GM18520 (cell line): Measurements from ENCODE around the gene HIVEP1.
"Not testable (repeated sequence)": the region's sequence is repeated elsewhere in the genome, so short reads cannot be mapped to it uniquely, and the experiment has no call there.

ENCODE experiments used
- ATAC-seq: cut with Tn5 transposase; IDR thresholded peaks from one replicate; pipeline ENCODE4 v1.9.1; 2021; ENCODE audit not compliant: unreplicated experiment

HIVEP1 gene

GRCh38 chr6:12150812-12151432, 138.8 kb downstream of the HIVEP1 start:
- ATAC-seq: no peak

DNA sequence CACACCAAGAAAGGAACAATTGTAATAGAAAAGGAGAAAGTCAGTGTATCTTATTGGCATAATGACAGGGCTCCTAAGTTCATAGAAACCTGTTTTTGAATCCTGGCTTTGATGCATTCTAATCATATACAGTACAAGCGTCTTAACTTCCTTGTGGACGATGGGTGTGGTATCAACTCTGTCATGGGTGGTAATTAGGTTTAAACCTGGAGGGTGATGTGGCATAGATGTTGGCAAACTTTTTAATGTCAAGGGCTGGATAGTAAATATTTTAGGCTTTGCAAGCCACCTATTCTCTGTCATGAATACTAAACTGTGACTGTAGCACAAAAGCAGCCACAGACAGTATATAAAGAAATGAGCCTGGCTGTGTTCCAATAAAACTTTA, 139.3 kb downstream of the HIVEP1 start:
- ATAC-seq: no peak

DNA sequence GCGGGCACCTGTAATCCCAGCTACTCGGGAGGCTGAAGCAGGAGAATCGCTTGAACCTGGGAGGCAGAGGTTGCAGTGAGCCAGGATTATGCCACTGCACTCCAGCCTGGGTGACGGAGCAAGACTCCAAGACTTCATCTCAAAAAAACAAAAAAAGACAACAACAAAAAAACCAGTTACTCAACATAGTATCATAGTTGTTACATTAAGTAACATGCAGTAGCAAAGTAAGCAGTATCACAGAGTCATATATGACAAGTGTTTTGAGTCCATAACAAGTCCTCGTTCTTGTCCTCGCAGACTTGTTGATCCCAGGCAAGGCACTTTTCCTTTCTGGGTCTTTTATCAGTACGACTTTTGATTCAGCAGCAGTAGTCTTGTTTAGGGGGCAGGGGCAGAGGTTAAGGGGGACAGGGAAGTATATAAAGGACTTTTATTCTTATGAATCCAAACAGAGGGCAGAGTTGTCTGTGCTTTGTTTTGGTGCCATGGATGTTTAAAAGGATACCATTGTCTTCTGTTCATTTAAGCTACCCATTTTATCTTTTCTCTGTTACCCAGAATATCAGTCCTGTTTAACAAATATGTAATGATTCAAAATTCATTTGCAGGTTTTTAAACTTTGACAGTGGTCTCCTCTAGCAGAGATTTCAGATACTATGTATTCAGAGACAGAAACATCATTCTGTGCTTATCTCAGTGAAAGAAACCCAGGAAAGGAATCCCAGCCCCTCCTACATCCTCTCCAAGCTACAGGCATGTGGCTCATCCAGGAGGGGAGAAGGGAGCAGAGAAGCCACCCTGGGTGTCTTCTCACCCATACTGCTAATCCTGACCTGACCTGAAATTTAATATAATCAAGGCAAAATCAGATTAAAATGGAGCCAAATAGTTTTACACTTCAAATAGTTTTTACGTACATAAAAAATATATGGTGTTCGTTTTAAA, 140.2 kb downstream of the HIVEP1 start:
- no peak for ATAC-seq

DNA sequence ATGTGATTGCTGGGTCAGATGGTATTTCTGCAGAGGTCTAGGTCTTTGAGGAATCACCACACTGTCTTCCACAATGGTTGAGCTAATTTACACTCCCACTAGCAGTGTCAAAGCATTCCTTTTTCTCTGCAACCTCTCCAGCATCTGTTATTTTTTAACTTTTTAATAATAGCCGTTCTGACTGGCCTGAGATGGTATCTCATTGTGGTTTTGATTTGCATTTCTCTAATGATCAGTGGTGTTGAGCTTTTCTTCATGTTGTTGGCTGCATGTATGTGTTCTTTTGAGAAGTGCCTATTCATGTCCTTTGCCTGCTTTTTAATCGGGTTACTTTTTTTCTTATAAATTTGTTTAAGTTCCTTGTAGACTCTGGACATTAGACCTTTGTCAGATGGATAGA, 143.7 kb downstream of the HIVEP1 start:
- ATAC-seq: not testable (repeated sequence)

DNA sequence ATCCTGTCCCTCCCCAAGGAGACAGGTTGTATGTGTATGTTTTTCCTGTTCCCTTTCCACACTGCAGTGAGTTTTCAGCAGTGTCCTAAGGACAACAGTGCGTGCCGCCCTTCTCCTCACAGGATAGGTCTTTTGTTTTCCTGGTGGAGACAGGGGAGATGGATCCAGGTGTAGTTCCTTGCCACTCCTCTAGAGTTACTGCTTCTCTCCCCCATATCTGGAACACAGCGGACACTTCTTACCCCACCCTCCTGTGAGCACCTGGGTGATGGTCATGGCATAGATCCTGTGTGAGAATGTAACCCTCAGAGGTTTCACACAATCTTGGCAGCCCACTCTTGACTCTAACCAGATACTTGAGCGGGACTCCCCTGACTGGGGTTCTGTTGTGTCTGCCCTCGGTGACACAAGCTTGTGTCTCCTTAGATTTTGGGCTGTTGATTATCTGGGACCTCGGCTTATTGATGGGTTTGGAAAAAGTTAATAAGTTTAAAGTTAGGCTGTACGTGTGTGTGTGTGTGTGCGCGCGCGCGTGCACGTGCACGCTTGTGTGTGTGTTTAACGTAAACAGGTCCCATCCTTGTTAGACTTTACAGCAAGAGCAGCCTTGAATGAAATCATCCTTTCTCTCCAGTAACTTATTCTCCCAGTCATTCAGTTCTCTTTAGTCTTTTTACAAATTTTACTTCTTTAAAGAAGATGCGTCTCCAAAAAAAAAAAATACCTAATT, 146.7 kb downstream of the HIVEP1 start:
- ATAC-seq: no peak

DNA sequence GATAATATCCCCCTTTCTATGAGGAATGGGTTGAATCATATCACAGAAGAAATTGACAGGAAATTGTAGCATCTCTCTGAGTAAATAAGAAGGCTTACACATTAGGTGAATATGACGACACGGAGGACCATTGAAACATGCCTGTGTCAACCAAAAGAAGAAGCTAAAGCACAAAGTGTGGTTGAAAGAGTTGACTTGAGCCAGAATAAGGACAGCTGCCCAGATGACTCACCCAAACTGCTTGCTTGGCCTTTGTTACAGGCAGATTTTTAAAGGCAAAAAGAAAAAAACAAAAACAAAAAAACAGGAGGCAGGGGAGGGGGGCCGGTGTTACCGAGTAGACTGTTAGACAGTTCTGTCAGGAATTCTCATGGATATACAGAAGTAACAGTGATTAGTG, 148.2 kb downstream of the HIVEP1 start:
- no peak for ATAC-seq

GRCh38 chr6:12162213-12162612, 150.1 kb downstream of the HIVEP1 start:
- no peak for ATAC-seq

DNA sequence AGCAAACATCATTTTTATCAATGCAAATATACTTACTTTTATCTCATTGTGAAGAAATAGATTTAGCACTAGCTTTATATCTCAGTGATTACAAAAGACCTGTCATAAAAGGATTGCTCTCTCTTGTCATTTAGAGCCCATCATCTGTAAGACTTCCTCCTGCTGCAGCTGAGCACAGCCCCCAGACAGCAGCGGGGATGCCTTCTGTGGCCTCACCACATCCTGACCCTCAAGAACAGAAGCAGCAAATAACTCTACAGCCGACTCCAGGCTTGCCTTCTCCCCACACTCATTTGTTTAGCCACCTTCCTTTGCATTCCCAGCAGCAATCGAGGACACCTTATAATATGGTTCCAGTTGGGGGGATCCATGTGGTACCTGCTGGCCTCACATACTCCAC, 151.0 kb downstream of the HIVEP1 start:
- no peak for ATAC-seq

GRCh38 chr6:12163744-12164507, 151.8 kb downstream of the HIVEP1 start:
- ATAC-seq: no peak

- no peak for ATAC-seq
These were observed 152.3 kb downstream of the HIVEP1 start for GRCh38 chr6:12164508-12164770.

DNA sequence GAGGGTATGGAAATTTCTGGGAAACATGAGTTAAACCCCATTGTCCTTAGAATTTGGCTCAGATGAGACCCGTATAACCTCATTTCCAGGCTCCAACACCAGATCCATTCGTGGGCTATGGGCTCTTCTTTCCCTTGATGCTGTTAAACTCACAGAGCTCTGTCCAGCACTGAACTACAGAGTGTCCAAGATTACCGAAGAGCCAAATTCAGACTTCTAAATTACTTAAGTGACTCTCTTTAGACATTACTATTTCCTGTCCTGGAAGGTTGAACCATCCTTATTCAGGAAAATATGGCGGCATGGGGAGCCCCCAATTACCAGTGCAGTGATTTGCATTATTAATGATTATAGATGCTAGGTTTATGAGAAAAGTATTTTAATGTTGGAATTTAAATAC, 153.2 kb downstream of the HIVEP1 start:
- ATAC-seq: no peak

DNA sequence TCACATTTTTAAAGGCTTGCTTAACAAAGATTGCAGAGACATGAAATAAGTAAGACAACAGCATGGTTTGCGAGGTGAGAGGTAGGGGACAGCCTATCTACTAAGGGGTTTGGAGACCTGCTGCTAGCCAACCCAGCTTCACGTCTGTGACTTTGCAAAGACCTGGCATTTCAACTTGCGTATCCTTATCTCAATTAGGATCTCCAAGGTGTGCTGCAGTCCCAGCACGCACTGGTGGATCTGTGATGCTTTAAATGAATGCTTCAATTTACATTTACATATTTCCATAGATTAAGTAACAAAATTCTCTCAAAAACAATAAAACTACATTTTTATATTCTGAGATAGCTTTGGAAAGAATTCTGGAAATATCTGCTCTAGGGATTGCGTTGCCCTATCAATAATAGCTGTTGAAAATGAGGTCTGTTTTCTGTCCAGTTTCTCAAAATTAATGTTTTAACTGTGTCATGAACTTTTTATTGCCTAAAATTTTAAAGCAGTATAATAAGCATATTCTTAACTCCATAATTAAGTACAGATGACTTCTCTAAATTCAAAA, 153.7 kb downstream of the HIVEP1 start:
- ATAC-seq: no peak

DNA sequence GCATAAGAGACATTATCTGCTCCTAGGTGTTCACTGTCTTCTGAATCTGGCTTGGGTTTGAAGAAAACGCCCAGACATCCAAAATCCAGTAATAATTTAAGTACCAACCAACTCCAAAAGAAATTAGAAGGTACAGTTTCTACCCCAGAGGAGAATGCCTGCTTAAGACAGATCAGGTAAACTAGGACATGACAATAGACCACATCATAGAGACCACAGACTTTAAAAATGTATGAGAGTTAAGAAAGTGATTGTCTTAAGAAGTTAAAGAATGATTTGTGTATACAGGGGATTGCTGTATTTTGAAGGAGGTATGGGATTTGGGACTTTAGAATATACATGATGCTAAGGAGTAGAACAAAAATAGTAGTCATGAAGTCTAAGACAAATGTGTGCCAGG, 157.3 kb downstream of the HIVEP1 start:
- ATAC-seq: no peak

DNA sequence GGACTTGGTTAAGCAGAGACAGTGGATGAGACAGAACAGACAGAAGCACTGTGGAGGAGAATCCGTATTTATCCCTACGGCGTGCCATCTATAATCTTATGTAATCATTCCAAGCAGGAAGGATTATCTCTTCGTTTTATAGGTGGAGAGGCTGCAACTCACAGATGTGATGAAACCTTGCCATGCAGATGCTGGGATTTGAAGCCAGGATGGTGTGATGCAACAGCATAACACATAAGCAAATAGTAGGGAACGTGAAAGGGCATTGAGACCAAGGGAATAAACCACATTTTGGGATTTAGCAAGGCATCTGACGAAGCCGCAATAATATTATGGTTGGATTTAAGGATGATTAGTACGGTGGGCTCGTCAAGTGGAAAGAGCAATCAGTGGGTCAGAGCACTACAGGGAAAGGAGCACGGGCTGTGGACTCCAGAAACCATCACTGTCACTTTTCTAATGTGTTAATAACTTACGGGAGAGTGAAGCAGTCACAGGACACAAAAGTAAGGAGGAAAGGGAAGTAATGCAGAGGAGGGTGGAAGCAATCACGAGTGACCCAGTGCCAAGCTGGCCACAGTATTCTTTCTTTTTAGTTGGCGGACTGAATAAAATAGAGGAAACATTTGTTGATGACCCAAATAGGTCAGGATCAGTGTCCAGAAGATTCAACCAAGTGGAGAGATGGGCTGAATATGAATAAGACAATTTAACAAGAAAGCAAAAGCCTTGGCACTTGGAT, 158.4 kb downstream of the HIVEP1 start:
- no peak for ATAC-seq

GRCh38 chr6:12171717-12172116, 159.6 kb downstream of the HIVEP1 start:
- no peak for ATAC-seq

- no peak for ATAC-seq
These were observed 160.5 kb downstream of the HIVEP1 start for GRCh38 chr6:12172572-12172971.

GRCh38 chr6:12173181-12173580, 161.1 kb downstream of the HIVEP1 start:
- no peak for ATAC-seq

DNA sequence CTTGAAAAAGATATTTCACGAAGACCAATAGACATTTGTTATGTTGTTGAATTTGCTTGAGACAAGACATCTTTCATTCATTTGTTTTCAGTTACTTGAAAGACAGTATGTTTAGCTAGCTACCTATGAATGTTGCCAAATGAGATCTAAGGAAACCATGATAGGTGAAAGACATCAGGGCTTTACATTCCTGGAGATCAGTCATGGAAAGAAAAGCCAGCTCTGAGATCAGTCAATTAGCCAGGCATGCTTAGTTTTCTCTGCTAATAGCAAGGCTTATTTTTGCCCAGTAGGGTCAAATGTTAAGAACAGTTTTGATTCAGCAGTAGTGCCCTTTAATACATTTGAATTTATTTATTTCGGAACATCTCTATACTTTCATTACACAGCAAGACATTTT, 161.5 kb downstream of the HIVEP1 start:
- no peak for ATAC-seq

- no peak for ATAC-seq
These were observed 162.8 kb downstream of the HIVEP1 start for GRCh38 chr6:12174878-12175277.

GRCh38 chr6:12175626-12176025, 163.5 kb downstream of the HIVEP1 start:
- no peak for ATAC-seq
